B cell (primary cell): ENCODE results near the gene SSUH2. TPM values are rescaled to one million over a fixed set of nuclear protein-coding genes. Genes with fewer than 3 reads are reported as not detected.

Experiments
- ATAC-seq: fragments of 200-7000 bp; cut with Tn5 transposase; one replicate; pipeline ENCODE4 v1.10.0; 2021; ENCODE audit warnings: low read depth, mild to moderate bottlenecking, moderate number of reproducible peaks, moderate library complexity
- CTCF ChIA-PET: fragments of 350-600 bp; sonication (Branson Sonifier 250); formaldehyde crosslinking; loops from one replicate; lab custom pipeline; 2021; ENCODE audit warnings: antibody characterized with exemption, inconsistent platforms; lab: Charles Lee
- POLR2A ChIA-PET: fragments of 350-600 bp; sonication (Branson Sonifier 250); formaldehyde crosslinking; loops from one replicate; lab custom pipeline; 2021; ENCODE audit warnings: antibody characterized with exemption; lab: Charles Lee
- DNase-seq: peaks from one replicate; pipeline ENCODE4 v3.0.0; 2013
- H2AFZ ChIP-seq: 2 replicates; pipeline ENCODE4 v1.6.1; 2012; ENCODE audit warnings: mild to moderate bottlenecking, low read depth, low read length; ENCODE audit not compliant: insufficient read depth, poor library complexity, severe bottlenecking
- H3K27ac ChIP-seq, 2 donors: 1 replicate in 1 of 2; 2 replicates in 1 of 2; pipeline ENCODE4 v1.5.1; 2012 to 2013; ENCODE audit warnings: low read length in 2 of 2, mild to moderate bottlenecking in 2 of 2, moderate library complexity in 1 of 2
- H3K27me3 ChIP-seq, 4 experiments: fragments of 200-600 bp in 1 of 4; sonication (generic) in 1 of 4; replicated peaks in 1 of 4; 1 replicate in 2 of 4; 2 replicates in 2 of 4; pipeline versions ENCODE4 v1.6.1 to v1.7.0; 2013 to 2016; ENCODE audit warnings: low read length in 3 of 4, mild to moderate bottlenecking in 2 of 4, mixed read lengths in 1 of 4, moderate library complexity in 1 of 4; ENCODE audit not compliant: insufficient read depth in 4 of 4, control insufficient read depth in 3 of 4; ENCODE audit errors: control extremely low read depth in 1 of 4
- H3K36me3 ChIP-seq, 2 experiments: replicated peaks in 1 of 2; 1 replicate in 1 of 2; 2 replicates in 1 of 2; pipeline versions ENCODE4 v1.6.1 to v1.7.1; 2013; ENCODE audit warnings: low read length in 1 of 2; ENCODE audit not compliant: insufficient read depth in 2 of 2, control insufficient read depth in 1 of 2; ENCODE audit errors: control extremely low read depth in 1 of 2, extremely low read depth in 1 of 2
- H3K4me1 ChIP-seq, 2 donors: fragments of 200-600 bp in 1 of 2; sonication (generic) in 1 of 2; 1 replicate in 1 of 2; 2 replicates in 1 of 2; pipeline versions ENCODE4 v1.5.1 to v1.6.1; 2013 to 2017; ENCODE audit warnings: low read length in 2 of 2; ENCODE audit not compliant: control insufficient read depth in 2 of 2, insufficient read depth in 2 of 2
- H3K4me2 ChIP-seq: replicated peaks from 2 replicates; pipeline ENCODE3; 2012; ENCODE audit warnings: mild to moderate bottlenecking, low read depth, low read length; ENCODE audit not compliant: poor library complexity, severe bottlenecking
- H3K4me3 ChIP-seq, 5 experiments: fragments of 200-600 bp in 1 of 5; sonication (generic) in 1 of 5; 1 replicate in 3 of 5; 2 replicates in 2 of 5; pipeline versions ENCODE4 v1.5.1 to v1.7.0; 2011 to 2016; ENCODE audit warnings: low read length in 4 of 5, mild to moderate bottlenecking in 4 of 5, low read depth in 2 of 5, control low read depth in 1 of 5, moderate library complexity in 1 of 5; ENCODE audit not compliant: insufficient read depth in 1 of 5; ENCODE audit errors: control extremely low read depth in 1 of 5, extremely low read depth in 1 of 5
- H3K79me2 ChIP-seq: fragments of 200-600 bp; sonication (generic); one replicate; pipeline ENCODE4 v1.6.0; 2016; ENCODE audit warnings: low read length; ENCODE audit not compliant: control insufficient read depth, insufficient read depth
- H3K9ac ChIP-seq: fragments of 200-600 bp; sonication (generic); 2 replicates; pipeline ENCODE4 v1.6.1; 2017; ENCODE audit warnings: mild to moderate bottlenecking, low read length, moderate library complexity
- H3K9me3 ChIP-seq, 3 donors: one replicate each; pipeline versions ENCODE4 v1.6.1 to v1.7.1; 2013; ENCODE audit warnings: low read length in 2 of 3; ENCODE audit not compliant: control insufficient read depth in 2 of 3, insufficient read depth in 1 of 3; ENCODE audit errors: control extremely low read depth in 1 of 3
- H4K20me1 ChIP-seq: 2 replicates; pipeline ENCODE4 v1.6.0; 2012; ENCODE audit warnings: mild to moderate bottlenecking, low read length; ENCODE audit not compliant: insufficient read depth, control insufficient read depth, poor library complexity, severe bottlenecking
- H3K27ac Mint-ChIP-seq: one replicate; pipeline ENCODE4 v1.8.0; 2021; ENCODE audit warnings: mixed read lengths
- H3K27me3 Mint-ChIP-seq: one replicate; pipeline ENCODE4 v1.8.0; 2021; ENCODE audit warnings: mixed read lengths
- H3K4me1 Mint-ChIP-seq: one replicate; pipeline ENCODE4 v1.8.0; 2021; ENCODE audit warnings: mixed read lengths
- H3K4me3 Mint-ChIP-seq: one replicate; pipeline ENCODE4 v1.8.0; 2021; ENCODE audit warnings: mixed read lengths
- H3K9me3 Mint-ChIP-seq: one replicate; pipeline ENCODE4 v1.8.0; 2022; ENCODE audit warnings: mixed read lengths; ENCODE audit not compliant: insufficient read depth
- EZH2 ChIP-seq: IDR thresholded peaks from 2 replicates; pipeline ENCODE4 v1.6.1; 2012; ENCODE audit warnings: borderline replicate concordance, low read depth, mild to moderate bottlenecking, moderate library complexity, low read length; ENCODE audit not compliant: insufficient read depth, poor library complexity, severe bottlenecking
- WGBS: methylation state at CpG from one replicate; pipeline ENCODE4 v1.1.5; 2013; ENCODE audit warnings: missing lambda C conversion rate; ENCODE audit not compliant: insufficient coverage; 5-methylcytosine and 5-hydroxymethylcytosine counted together
- intact Hi-C: fragments of 100-400 bp; cut with micrococcal nuclease; formaldehyde crosslinking; loops from one replicate; pipeline ENCODE4 v1.10.0; 2022
- polyA plus RNA-seq: library from polyadenylated mRNA; depleted of rRNA; stranded (reverse); fragments of >200 nt; gene quantifications from 2 replicates; pipeline ENCODE4 v1.2.3, GENCODE V29; 2012
- total RNA-seq, 2 donors: library from RNA; stranded (reverse); fragments of 120-200 nt in 1 of 2; gene quantifications; 1 replicate in 1 of 2; 2 replicates in 1 of 2; pipeline versions ENCODE4 v1.2.3 to v1.2.4, GENCODE V29; 2013 to 2022
- TF ChIP-seq, protein P1 (sequence below): fragments of 200-600 bp; IDR thresholded peaks from one replicate; pipeline ENCODE4 v1.8.0; 2022; ENCODE audit warnings: antibody characterized with exemption, mild to moderate bottlenecking

The SSUH2 gene
- total and polyA plus RNA-seq, 2 donors (not counting 1 experiment from before 2014, with no cell fraction given), result not detected

DNA sequence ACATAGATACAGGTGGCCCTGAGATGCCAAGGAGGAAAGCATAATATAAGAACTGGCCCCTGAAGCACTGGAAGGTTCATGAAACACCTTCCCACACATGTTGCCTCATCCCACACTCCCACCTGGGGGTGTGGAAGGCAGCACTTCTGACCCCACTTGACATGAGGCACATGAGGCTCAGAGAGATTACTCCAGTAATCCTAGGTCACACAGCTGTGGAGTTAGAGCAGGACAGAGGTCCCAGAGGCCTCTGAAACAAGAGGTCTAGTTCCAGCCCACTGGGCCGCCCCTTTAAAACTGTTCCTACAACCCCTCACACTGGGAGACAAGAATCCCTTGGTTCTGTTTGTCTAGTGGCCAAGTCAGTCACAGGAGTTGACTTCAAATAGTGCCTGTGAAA, 7.2 kb downstream of the SSUH2 start:
- ATAC-seq, result no peak
- Histone ChIP-seq H3K27me3 (no peaks in the 10 kb centered on the region), H3K36me3 (no peaks in the 10 kb centered on the region), H3K27ac (no peak overlapping the region), H2AFZ (no peak overlapping the region), H3K9me3 (peaks cover 0 to 8% (median 0%) of the 10 kb centered on the region in 3 donors), H3K4me2 (no peak overlapping the region), H3K9ac (no peak overlapping the region), H4K20me1 (no peaks in the 10 kb centered on the region), H3K79me2 (no peaks in the 10 kb centered on the region), H3K4me3 (no peak overlapping the region), H3K4me1 (no peaks in the 10 kb centered on the region)
- no peak for DNase-seq
- no peak overlapping the region for H3K4me3 Mint-ChIP-seq
- intact Hi-C loops, result no loop called here
- no peak overlapping the region for H3K27ac Mint-ChIP-seq
- TF ChIP-seq EZH2, result no peak
- TF ChIP-seq, protein P1, sequence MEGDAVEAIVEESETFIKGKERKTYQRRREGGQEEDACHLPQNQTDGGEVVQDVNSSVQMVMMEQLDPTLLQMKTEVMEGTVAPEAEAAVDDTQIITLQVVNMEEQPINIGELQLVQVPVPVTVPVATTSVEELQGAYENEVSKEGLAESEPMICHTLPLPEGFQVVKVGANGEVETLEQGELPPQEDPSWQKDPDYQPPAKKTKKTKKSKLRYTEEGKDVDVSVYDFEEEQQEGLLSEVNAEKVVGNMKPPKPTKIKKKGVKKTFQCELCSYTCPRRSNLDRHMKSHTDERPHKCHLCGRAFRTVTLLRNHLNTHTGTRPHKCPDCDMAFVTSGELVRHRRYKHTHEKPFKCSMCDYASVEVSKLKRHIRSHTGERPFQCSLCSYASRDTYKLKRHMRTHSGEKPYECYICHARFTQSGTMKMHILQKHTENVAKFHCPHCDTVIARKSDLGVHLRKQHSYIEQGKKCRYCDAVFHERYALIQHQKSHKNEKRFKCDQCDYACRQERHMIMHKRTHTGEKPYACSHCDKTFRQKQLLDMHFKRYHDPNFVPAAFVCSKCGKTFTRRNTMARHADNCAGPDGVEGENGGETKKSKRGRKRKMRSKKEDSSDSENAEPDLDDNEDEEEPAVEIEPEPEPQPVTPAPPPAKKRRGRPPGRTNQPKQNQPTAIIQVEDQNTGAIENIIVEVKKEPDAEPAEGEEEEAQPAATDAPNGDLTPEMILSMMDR, result no peak
- CTCF ChIA-PET, result no interaction called here
- POLR2A ChIA-PET, result no interaction called here
- no CpG with 5 or more reads among the region's 1 CpG for WGBS
- no peaks in the 10 kb centered on the region for H3K9me3 Mint-ChIP-seq
- H3K4me1 Mint-ChIP-seq, result no peaks in the 10 kb centered on the region
- peaks cover 14% of the 10 kb centered on the region for H3K27me3 Mint-ChIP-seq

DNA sequence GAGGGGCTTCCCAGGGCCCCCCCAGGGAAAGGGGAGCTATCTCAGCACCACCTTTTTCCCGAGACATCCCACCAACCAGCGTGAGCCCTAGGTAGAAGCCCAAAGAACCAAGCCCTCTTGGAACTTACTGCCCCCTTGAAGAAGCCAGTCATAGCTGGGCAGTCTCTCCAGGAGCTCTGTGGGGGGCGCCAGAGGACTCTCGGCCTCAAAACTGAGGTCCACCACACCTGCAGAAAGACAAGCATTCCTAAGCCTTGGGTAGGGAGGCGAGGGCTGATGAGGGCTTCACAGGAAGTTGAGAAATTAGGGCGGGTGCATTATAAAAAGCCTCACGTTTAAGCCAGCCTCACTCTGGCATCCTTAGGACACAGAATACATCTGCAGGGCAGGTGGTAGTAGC, 9.0 kb downstream of the SSUH2 start:
- TF ChIP-seq, protein P1, result no peak
- no peak for TF ChIP-seq EZH2
- H3K27me3 Mint-ChIP-seq, result peaks cover 26% of the 10 kb centered on the region
- Histone ChIP-seq H3K9ac (no peak overlapping the region), H3K9me3 (peaks cover 0 to 8% (median 0%) of the 10 kb centered on the region in 3 donors), H3K4me3 (no peak overlapping the region), H4K20me1 (no peaks in the 10 kb centered on the region), H3K27me3 (peaks cover 0 to 4% (median 0%) of the 10 kb centered on the region in 4 experiments), H3K4me1 (no peaks in the 10 kb centered on the region), H3K4me2 (no peak overlapping the region), H2AFZ (no peak overlapping the region), H3K27ac (no peak overlapping the region), H3K36me3 (no peaks in the 10 kb centered on the region), H3K79me2 (no peaks in the 10 kb centered on the region)
- ATAC-seq, result no peak
- H3K4me1 Mint-ChIP-seq, result no peaks in the 10 kb centered on the region
- ChIA-PET CTCF (interaction anchor here (1.3 kb wide), 1 partner anchor 9 kb away, joined by 3 read pairs; the partner anchor contains the start of gene SSUH2), POLR2A (no interaction called here)
- H3K4me3 Mint-ChIP-seq, result no peak overlapping the region
- WGBS, result 81% methylated on average over 4 of the region's 7 CpGs
- H3K27ac Mint-ChIP-seq, result no peak overlapping the region
- no peaks in the 10 kb centered on the region for H3K9me3 Mint-ChIP-seq
- DNase-seq, result no peak
- intact Hi-C loops, result no loop called here
